Smooth muscle cell (in vitro differentiated cells): ENCODE measurements around the gene ZEB1. TPM values are rescaled to one million over a fixed set of nuclear protein-coding genes. Genes with fewer than 3 reads are reported as not detected.
A peak's percentile ranks its signal among the peaks of the same experiment; 100 is the strongest.

Experiments
- DNase-seq: peaks from one replicate; lab custom pipeline; 2025; ENCODE audit not compliant: unreplicated experiment; lab: John Stamatoyannopoulos, UW
- H2AFZ ChIP-seq: fragments of 200-600 bp; sonication (generic); 2 replicates; pipeline ENCODE4 v1.6.0; 2016; ENCODE audit warnings: antibody characterized with exemption, low read depth, mild to moderate bottlenecking
- H3F3A ChIP-seq: fragments of 200-600 bp; sonication (generic); 2 replicates; pipeline ENCODE4 v1.6.0; 2017; ENCODE audit warnings: antibody characterized with exemption, low read depth
- H3K27ac ChIP-seq: fragments of 200-600 bp; sonication (generic); 2 replicates; pipeline ENCODE4 v1.5.1; 2016; ENCODE audit warnings: low read depth, mild to moderate bottlenecking
- H3K27me3 ChIP-seq: fragments of 200-600 bp; sonication (generic); 2 replicates; pipeline ENCODE4 v1.6.1; 2016; ENCODE audit warnings: low read depth, mild to moderate bottlenecking
- H3K36me3 ChIP-seq: fragments of 200-600 bp; sonication (generic); 2 replicates; pipeline ENCODE4 v1.5.1; 2016; ENCODE audit warnings: low read depth
- H3K4me1 ChIP-seq: fragments of 200-600 bp; sonication (generic); 2 replicates; pipeline ENCODE4 v1.5.1; 2016; ENCODE audit warnings: low read depth
- H3K4me2 ChIP-seq: fragments of 200-600 bp; sonication (generic); 2 replicates; pipeline ENCODE4 v1.6.0; 2016; ENCODE audit warnings: mild to moderate bottlenecking
- H3K4me3 ChIP-seq: fragments of 200-600 bp; sonication (generic); 2 replicates; pipeline ENCODE4 v1.5.1; 2016; ENCODE audit warnings: mild to moderate bottlenecking
- H3K79me2 ChIP-seq: fragments of 200-600 bp; sonication (generic); 2 replicates; pipeline ENCODE4 v1.6.0; 2016; ENCODE audit warnings: low read depth, mild to moderate bottlenecking
- H3K9ac ChIP-seq: fragments of 200-600 bp; sonication (generic); 2 replicates; pipeline ENCODE4 v1.6.0; 2016; ENCODE audit warnings: low read depth
- H3K9me3 ChIP-seq: fragments of 200-600 bp; sonication (generic); replicated peaks from 2 replicates; pipeline ENCODE4 v1.5.1; 2016; ENCODE audit warnings: low read depth
- H4K20me1 ChIP-seq: fragments of 200-600 bp; sonication (generic); 2 replicates; pipeline ENCODE4 v1.6.0; 2016; ENCODE audit warnings: low read depth
- WGBS: methylation state at CpG from one replicate; pipeline ENCODE4 v1.1.7; 2016; ENCODE audit warnings: low lambda C conversion rate; 5-methylcytosine and 5-hydroxymethylcytosine counted together
- polyA plus RNA-seq: library from polyadenylated mRNA; unstranded; fragments of >200 nt; fragmentation: Nextera tagmentation; extraction: Ambion mirVana; gene quantifications from 2 replicates; pipeline ENCODE4 v1.2.1, GENCODE V29; 2016
- total RNA-seq: library from RNA; depleted of rRNA; stranded (reverse); fragments of >200 nt; gene quantifications from 2 replicates; pipeline ENCODE4 v1.2.3, GENCODE V29; 2014
- TF ChIP-seq, protein P1 (sequence below): fragments of 200-600 bp; sonication (generic); IDR thresholded peaks from 2 replicates; pipeline ENCODE4 v1.5.1; 2017; ENCODE audit warnings: borderline replicate concordance, mild to moderate bottlenecking, antibody characterized with exemption; ENCODE audit not compliant: insufficient read depth, poor library complexity, severe bottlenecking

ZEB1 gene
- total and polyA plus RNA-seq, 2 experiments from 2014 or later, result 7.9 to 15.7 TPM

DNA sequence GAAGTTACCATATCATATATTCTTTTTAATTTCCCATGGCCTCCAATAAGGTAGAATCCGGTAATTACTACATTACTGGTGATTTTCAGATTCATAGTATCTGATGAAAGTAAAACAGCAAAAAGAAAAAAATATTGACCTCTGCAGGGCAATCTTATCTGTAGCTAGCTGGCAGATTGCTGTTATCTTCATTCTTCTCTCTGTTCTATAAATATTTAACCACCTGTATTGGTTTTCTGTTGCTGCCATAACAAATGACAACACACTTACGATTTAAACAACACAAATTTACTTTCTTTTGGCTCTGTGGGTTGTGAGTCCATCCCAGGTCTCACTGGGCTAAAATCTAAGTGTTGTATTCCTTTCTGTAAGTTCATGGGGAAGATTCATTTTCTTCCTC, 164.5 kb downstream of the ZEB1 start:
- Histone ChIP-seq H3K36me3 (no peaks in the 10 kb centered on the region), H3F3A (no peaks in the 10 kb centered on the region), H3K9ac (no peak overlapping the region), H3K4me3 (no peak overlapping the region), H3K79me2 (no peaks in the 10 kb centered on the region), H3K4me2 (no peak overlapping the region), H3K27me3 (no peaks in the 10 kb centered on the region), H3K4me1 (no peaks in the 10 kb centered on the region), H3K27ac (no peak overlapping the region), H3K9me3 (no peaks in the 10 kb centered on the region), H2AFZ (no peak overlapping the region), H4K20me1 (no peaks in the 10 kb centered on the region)
- no peak for DNase-seq
- TF ChIP-seq, protein P1, sequence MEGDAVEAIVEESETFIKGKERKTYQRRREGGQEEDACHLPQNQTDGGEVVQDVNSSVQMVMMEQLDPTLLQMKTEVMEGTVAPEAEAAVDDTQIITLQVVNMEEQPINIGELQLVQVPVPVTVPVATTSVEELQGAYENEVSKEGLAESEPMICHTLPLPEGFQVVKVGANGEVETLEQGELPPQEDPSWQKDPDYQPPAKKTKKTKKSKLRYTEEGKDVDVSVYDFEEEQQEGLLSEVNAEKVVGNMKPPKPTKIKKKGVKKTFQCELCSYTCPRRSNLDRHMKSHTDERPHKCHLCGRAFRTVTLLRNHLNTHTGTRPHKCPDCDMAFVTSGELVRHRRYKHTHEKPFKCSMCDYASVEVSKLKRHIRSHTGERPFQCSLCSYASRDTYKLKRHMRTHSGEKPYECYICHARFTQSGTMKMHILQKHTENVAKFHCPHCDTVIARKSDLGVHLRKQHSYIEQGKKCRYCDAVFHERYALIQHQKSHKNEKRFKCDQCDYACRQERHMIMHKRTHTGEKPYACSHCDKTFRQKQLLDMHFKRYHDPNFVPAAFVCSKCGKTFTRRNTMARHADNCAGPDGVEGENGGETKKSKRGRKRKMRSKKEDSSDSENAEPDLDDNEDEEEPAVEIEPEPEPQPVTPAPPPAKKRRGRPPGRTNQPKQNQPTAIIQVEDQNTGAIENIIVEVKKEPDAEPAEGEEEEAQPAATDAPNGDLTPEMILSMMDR, result no peak
- WGBS, result 98% methylated on average over 2 of the region's 2 CpGs

DNA sequence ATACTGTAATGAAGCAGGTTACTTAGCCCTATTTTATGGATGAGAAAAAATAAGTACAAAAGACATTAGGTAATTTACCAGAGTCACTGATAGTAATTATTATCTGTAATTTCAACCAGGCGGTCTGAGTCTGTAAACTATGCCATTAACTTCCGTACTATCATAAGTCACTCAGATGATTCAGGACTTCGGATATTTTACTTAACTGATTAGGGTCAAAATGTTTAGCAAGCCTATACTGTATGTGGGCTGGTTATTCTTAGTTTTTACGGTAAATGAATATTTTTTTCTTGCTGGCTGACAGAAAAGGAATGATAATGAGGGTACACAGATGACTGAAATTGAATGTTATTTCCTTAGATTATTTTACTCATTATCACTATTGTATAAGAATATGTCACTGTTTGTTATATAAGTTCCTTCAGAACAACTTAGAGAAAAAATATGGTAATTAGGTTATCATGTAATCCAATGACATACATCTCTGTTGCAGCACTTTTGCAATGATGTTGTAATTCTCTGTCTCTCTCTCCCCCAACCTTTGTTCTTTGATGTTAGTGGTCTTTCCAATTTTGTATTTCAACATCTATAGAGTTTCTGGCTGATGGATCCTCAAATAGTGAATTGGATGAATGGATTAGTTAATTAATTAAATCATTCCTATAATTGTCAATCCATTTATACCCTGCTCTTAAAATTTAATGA, 165.6 kb downstream of the ZEB1 start:
- Histone ChIP-seq H3F3A (no peaks in the 10 kb centered on the region), H3K4me3 (no peak overlapping the region), H3K9me3 (no peaks in the 10 kb centered on the region), H3K27ac (no peak overlapping the region), H3K36me3 (no peaks in the 10 kb centered on the region), H3K4me1 (no peaks in the 10 kb centered on the region), H3K79me2 (no peaks in the 10 kb centered on the region), H4K20me1 (no peaks in the 10 kb centered on the region), H3K9ac (no peak overlapping the region), H3K27me3 (no peaks in the 10 kb centered on the region), H3K4me2 (no peak overlapping the region), H2AFZ (no peak overlapping the region)
- DNase-seq, result no peak
- TF ChIP-seq, protein P1, result no peak
- 37% methylated on average over 4 of the region's 4 CpGs for WGBS

DNA sequence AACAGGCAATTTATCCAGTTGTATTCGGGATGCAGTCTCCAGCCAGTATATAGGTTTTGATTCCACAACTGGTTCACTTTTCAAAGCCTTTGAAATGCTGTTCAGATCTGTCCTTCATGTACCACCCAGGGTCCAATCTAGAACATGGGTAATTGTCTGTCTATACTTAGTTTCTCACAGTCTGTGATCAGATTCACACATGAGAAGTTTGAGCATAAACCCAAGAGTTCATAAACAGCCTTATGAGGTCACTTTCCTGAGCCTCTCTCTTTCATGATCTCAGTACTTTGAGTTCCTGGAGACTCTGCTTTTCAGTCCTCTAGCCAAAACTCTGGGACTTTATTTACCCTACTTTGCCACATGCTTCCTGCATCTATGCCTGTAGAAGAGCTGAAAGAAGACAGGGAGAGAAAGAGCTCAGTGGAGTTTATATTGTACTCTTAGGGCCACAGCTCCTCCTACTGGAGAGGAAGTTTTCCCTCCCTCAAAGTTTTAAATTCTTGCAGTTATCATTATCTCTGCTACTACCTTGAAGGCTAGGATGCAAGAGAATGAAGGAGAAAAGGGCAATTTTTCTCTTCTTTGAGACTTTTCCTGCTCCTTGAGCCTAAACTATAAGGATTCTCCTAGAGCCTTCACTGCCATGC, 172.0 kb downstream of the ZEB1 start:
- no peaks in the 10 kb centered on the region for H3K36me3 ChIP-seq
- H2AFZ ChIP-seq, result no peak overlapping the region
- H3K4me2 ChIP-seq, result no peak overlapping the region
- TF ChIP-seq, protein P1, result peak; percentile 47
- no peaks in the 10 kb centered on the region for H3K4me1 ChIP-seq
- DNase-seq, result no peak
- no peak overlapping the region for H3K9ac ChIP-seq
- 100% methylated on average over 1 of the region's 1 CpG for WGBS
- H3F3A ChIP-seq, result no peaks in the 10 kb centered on the region
- no peak overlapping the region for H3K4me3 ChIP-seq
- no peaks in the 10 kb centered on the region for H3K79me2 ChIP-seq
- H3K27me3 ChIP-seq, result no peaks in the 10 kb centered on the region
- H3K9me3 ChIP-seq, result no peaks in the 10 kb centered on the region
- no peaks in the 10 kb centered on the region for H4K20me1 ChIP-seq
- no peak overlapping the region for H3K27ac ChIP-seq

DNA sequence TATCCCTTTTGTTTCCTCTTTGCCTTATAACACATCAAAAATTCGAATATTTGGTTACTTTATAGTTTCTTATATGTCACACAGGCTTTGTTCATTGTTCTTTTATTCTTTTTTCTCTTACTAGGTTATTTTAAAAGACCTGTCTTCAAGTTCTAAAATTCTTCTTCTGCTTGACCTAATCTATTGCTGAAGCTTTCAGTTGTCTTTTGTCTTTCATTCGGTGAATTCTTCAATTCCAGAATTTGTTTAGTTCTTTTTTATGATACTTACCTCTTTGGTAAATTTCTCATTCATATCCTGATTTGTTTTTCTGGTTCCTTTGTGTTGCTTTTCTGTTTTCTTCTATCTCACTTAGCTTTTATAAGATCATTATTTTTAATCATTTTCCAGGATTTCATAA, 188.4 kb downstream of the ZEB1 start:
- Histone ChIP-seq H3K36me3 (peaks cover 28% of the 10 kb centered on the region), H3K4me1 (no peaks in the 10 kb centered on the region), H3F3A (no peaks in the 10 kb centered on the region), H3K9me3 (peaks cover 3% of the 10 kb centered on the region), H2AFZ (no peak overlapping the region), H3K27me3 (no peaks in the 10 kb centered on the region), H3K9ac (no peak overlapping the region), H4K20me1 (no peaks in the 10 kb centered on the region), H3K4me3 (no peak overlapping the region), H3K79me2 (no peaks in the 10 kb centered on the region), H3K27ac (no peak overlapping the region), H3K4me2 (no peak overlapping the region)
- TF ChIP-seq, protein P1, result no peak
- no peak for DNase-seq
- WGBS, result 90% methylated on average over 2 of the region's 2 CpGs
